NCI-H1417 treated with DMSO at 0.1 percent for 48 hours (cell line): Measurements from ENCODE around the gene PTTG1.

Experiments used
- DNase-seq: peaks from one replicate; lab custom pipeline; 2025; lab: John Stamatoyannopoulos, UW

PTTG1 gene

GRCh38 chr5:160421625-160422258, at the start of gene PTTG1:
Gene PTTG1, plus strand, starts transcription at chr5:160421855. Its CDS starts 458 bp downstream, at chr5:160422313.
- peak; percentile 30 for DNase-seq

- no peak for DNase-seq
Measured at GRCh38 chr5:160375166-160375565, 46.5 kb upstream of the PTTG1 start.

- no peak for DNase-seq
Measured at GRCh38 chr5:160375701-160376100, 46.0 kb upstream of the PTTG1 start.

GRCh38 chr5:160376416-160376815, 45.2 kb upstream of the PTTG1 start:
- DNase-seq = no peak

DNA sequence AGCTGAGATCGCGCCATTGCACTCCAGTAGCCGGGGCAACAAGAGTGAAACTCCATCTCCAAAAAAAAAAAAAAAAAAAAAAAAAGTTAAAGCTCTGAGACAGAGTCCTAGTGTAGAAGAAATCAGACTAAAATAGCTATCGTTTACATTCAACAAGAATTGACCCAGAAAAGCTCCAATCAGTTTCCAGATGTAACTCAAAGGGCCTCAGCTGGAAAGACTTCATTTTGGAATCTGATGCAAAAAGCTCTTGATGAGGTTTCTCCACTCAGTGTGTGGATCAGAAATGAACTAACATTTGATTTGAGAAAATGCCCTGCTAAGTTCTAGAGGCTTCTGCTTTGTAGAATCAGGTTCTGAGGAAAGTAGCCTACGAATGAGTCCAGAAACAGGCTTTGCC, 44.0 kb upstream of the PTTG1 start:
- no peak for DNase-seq

DNA sequence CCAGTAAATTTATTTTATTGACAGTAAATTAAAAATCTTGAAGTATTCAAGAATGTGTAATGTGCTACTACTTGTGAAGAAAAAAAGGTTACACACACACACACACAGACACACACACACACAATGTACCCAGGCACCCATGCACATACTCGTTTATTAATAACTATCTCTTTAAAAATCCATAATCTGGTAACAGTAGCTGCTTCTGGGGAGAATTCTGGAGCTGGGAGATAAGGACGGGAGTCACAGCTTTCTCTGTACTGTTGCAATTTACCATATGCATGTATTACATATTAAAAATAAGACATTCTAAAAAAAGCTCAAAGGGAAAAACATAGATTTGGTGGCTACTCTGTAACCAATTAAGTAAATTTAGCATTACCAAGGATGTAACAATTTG, 43.3 kb upstream of the PTTG1 start:
- no peak for DNase-seq

DNA sequence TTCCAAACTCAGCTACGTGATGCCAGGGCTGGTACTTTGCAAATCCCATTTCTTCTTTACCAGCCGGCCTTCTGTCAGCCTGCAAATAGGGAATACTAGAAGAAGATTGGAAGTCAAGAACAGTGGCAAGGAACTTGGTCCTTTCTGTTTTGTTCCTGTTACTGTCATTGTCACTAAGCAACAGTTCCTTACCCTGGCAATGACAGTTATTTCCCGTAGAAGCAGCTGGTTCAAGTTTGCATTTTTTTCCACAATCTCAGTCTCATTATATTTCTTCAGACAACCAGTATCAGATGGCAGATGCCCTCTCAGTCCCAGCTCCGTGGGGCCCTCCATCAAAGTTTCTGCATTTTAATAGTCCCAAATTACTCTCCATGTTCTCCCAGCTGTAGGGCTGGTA, 42.1 kb upstream of the PTTG1 start:
- no peak for DNase-seq

GRCh38 chr5:160380041-160380440, 41.6 kb upstream of the PTTG1 start:
- no peak for DNase-seq

GRCh38 chr5:160382346-160382745, 39.3 kb upstream of the PTTG1 start:
- DNase-seq = no peak

- no peak for DNase-seq
Measured at GRCh38 chr5:160384681-160385080, 37.0 kb upstream of the PTTG1 start.

GRCh38 chr5:160385496-160385895, 36.2 kb upstream of the PTTG1 start:
- no peak for DNase-seq

DNA sequence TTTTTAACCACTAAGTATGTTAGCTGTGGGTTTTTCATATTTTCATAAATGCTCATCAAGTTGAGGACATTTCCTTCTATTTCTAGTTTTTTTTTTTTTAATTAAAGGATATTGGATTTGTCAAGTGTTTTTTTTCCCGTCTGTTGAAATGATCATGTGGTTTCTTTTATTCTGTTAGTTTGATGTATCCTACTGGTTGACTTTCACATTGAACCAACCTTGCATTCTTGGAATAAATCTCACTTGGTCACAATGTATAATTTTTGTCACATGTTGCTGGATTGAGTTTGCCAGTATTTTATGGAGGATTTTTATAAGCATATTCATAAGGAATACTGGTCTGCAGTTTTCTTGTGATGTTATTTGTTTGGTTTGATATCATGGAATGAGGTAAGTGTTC, 34.2 kb upstream of the PTTG1 start:
- DNase-seq = no peak

- DNase-seq = no peak
Measured at GRCh38 chr5:160390787-160391696, 30.6 kb upstream of the PTTG1 start.

DNA sequence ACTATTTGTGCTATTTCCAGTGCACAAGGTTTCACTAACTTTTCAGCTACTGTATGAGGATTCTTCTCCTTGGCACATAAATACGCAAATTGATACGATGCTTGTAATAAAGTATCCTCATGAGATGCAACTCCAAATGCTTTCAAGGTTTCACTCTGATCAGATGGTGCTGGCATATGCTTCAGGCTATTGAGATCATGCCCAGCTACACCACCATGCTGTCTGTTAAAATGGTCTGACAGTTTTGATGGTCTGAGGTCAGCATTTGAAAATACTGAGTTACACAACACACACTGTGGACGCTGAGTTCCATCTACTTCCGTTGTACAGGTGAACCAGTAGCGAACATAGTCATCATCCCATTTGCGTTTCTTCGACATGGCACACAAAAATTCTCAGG, 26.5 kb upstream of the PTTG1 start:
- DNase-seq = no peak

GRCh38 chr5:160397492-160397891, 24.2 kb upstream of the PTTG1 start:
- DNase-seq = no peak

DNA sequence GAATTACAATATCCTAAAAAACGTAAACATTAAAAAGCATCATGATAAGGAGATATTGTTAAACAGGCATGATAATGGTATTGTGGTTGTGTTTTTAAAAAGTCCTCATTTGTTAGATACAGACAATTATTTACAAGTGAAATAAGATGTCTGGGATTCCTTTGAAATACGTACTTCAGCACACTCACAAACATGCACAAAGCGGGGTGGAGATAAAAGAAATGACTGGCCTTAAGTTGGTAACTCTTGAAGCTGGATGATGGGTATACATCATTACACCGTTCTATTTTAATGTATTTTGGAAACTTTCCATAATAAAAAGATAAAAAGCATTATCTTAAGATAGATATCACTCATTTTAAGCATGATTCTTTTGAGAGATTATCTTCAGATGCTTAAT, 22.8 kb upstream of the PTTG1 start:
- DNase-seq = no peak

- DNase-seq = peak; percentile 22
Measured at GRCh38 chr5:160399402-160400353, 22.0 kb upstream of the PTTG1 start, which contains the start of gene FAM200C. Gene FAM200C, minus strand, starts transcription at chr5:160400054. Its CDS starts 4,564 bp downstream, at chr5:160395490.

DNA sequence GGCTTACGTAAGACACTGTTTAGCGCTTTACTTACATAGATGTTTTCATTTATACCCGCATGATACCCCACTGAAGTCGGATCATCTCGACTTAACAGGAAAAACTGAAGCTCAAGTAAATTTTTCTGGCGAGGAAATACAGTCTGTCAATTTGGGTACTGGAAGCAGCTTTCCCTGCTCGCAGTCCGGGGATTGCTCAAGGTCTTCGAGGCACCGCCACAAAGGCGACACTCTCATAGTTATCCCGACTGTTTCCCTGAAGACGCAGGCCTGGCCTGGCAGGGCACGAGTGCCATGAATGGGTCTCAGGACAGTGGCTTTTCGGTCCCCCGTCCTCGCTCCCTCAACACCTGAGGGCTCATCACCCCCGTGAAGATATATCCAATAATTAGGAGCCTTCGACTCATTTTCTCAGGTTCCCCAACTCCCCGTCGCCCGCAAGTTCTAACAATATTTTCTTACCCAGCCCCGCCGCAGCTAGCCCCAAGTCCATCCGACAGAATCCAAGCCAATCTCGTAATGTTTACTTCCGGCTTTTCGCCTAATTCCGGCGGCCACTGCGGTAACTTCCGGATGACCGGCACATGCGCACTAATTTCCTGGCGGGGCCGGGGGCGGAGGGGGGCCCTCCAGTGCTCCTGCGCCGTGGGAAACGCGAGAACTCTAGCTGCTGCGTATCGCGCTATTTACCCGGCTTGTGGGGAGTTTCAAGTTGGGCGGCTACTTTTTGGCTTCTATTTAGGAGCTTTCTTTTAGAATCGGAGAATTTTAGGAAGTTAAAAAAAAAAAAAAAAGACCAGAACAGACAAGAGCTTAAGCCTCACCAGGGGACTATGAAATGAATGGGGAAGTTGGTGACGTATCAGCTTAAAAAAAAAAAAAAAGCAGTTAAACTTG, 2.8 kb upstream of the PTTG1 start, which contains the start of gene SLU7:
Gene SLU7, minus strand, starts transcription at position 521 of the 897 bp plus-strand sequence. CDS start 3,787 bp downstream, outside the sequence.
- peak; percentile 32 for DNase-seq

- DNase-seq = no peak
Measured at GRCh38 chr5:160419458-160420330, 2.0 kb upstream of the PTTG1 start.

- no peak for DNase-seq
Measured at GRCh38 chr5:160420331-160420610, 1.4 kb upstream of the PTTG1 start.
